ENCODE results near the gene RNF220.

RNF220 gene

DNA sequence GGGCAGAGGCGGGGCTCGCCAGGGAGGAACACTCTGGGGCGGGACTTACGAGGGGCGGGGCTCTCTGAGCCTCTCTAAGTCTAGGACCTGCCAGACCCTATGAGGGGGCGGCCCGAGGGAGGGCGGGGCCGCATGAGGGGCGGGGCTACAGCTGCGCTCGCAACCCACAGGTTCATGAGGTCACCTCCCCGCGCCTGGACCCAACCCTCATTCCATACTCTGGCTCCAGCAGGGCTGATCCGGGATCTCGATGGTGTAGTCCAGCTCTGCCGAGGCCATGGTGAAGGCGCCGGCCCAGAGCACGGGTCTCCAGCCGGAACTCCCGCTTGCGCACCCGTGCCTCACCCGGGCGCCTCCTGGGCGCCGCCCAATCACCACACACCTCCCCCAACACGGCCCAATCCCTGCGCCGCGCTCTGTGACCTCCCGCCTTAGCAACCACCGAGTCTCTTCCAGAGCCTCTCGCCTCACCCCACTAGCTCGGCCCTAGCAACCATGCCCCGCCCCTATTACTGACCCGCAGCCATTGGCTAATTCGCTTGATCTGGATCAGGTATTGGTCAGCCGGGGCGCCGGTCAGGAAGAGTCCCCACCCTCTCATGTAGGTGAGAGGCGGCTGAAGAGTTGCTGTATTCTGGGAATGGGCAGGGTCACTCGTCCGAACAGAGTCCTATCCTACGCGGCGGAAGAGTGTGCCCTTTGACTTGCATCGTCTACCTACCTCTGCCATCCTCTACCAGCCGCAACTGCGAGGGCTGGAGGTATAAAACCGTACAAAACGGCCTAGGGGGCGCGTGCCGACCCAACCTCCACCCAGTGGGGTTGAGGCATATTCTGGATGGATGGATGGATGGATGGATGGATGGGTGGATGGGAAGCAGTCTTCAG, 269.3 kb downstream of the RNF220 start, which contains the start of the genes ARMH1 and TMEM53:
Gene ARMH1 (plus strand): TSS at position 602 of the 888 bp plus-strand sequence. CDS start 14,984 bp downstream, outside the sequence.
Gene TMEM53 (minus strand): TSS at position 369 of the 888 bp plus-strand sequence. CDS start 90 bp downstream, at position 279.
- H3K9me2 ChIP-seq (replicated peaks; ENCODE audit: control insufficient read depth, low read length): no peaks in the 10 kb centered on the region
- H3K36me3 ChIP-seq (ENCODE audit: control insufficient read depth, low read length): no peaks in the 10 kb centered on the region
- peaks cover 55% of the 10 kb centered on the region for H3K4me1 ChIP-seq (ENCODE audit: control insufficient read depth, low read length)
- peak within 1 kb of the TSS; percentile 53 for H3K27ac ChIP-seq (ENCODE audit: low read depth, low read length)
- no peaks in the 10 kb centered on the region for H3K9me3 ChIP-seq (ENCODE audit: control insufficient read depth, insufficient read depth, low read length)
- H3K79me2 ChIP-seq (ENCODE audit: control insufficient read depth, low read length): peaks cover 3% of the 10 kb centered on the region; the same call in 1 of the 2 replicates
- peak within 1 kb of the TSS; percentile 96 for H3K4me2 ChIP-seq (ENCODE audit: low read length)
- peaks cover 5% of the 10 kb centered on the region for H3F3A ChIP-seq (ENCODE audit: control insufficient read depth, insufficient read depth)
- H3K4me3 ChIP-seq (ENCODE audit: low read length): peak within 1 kb of the TSS; percentile 87
- TF ChIP-seq, protein P1, sequence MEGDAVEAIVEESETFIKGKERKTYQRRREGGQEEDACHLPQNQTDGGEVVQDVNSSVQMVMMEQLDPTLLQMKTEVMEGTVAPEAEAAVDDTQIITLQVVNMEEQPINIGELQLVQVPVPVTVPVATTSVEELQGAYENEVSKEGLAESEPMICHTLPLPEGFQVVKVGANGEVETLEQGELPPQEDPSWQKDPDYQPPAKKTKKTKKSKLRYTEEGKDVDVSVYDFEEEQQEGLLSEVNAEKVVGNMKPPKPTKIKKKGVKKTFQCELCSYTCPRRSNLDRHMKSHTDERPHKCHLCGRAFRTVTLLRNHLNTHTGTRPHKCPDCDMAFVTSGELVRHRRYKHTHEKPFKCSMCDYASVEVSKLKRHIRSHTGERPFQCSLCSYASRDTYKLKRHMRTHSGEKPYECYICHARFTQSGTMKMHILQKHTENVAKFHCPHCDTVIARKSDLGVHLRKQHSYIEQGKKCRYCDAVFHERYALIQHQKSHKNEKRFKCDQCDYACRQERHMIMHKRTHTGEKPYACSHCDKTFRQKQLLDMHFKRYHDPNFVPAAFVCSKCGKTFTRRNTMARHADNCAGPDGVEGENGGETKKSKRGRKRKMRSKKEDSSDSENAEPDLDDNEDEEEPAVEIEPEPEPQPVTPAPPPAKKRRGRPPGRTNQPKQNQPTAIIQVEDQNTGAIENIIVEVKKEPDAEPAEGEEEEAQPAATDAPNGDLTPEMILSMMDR (IDR thresholded peaks at IDR 0.05; ENCODE audit: low read depth, low read length, poor library complexity, severe bottlenecking): peak; percentile 43
- TF ChIP-seq EZH2phosphoT487 (IDR thresholded peaks at IDR 0.05; ENCODE audit: borderline replicate concordance, low read length): no peak
- H4K20me1 ChIP-seq (ENCODE audit: control insufficient read depth, insufficient read depth, low read depth, low read length): 0 out of 2 replicates have a peak, but pooled peaks cover 5% of the 10 kb centered on the region
- H3K27me3 ChIP-seq (ENCODE audit: control insufficient read depth, low read length): peaks cover 11% of the 10 kb centered on the region

DNA sequence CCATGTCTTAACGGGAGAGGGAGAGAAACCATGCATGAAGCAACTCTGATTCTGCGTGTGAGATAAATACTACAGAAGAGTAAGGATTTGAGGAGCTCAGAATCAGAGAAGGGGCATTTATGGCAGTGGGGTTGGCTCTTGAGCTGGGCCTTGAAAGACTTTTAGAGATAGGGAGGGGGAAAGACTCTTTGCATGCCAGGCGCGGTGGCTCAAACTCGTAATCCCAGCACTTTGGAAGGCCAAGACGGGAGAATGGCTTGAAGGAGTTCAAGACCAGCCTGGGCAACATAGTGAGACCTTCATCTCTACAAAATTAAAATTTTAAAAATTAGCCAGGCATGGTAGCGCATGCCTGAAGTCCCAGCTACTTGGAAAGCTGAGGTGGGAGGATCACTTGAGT, 270.1 kb downstream of the RNF220 start:
- H3K36me3 ChIP-seq (ENCODE audit: control insufficient read depth, low read length): no peaks in the 10 kb centered on the region
- H3K27me3 ChIP-seq (ENCODE audit: control insufficient read depth, low read length): peaks cover 11% of the 10 kb centered on the region
- 0 out of 2 replicates have a peak, but pooled peaks cover 5% of the 10 kb centered on the region for H4K20me1 ChIP-seq (ENCODE audit: control insufficient read depth, insufficient read depth, low read depth, low read length)
- TF ChIP-seq, protein P1 (IDR thresholded peaks at IDR 0.05; ENCODE audit: low read depth, low read length, poor library complexity, severe bottlenecking): no peak
- TF ChIP-seq EZH2phosphoT487 (IDR thresholded peaks at IDR 0.05; ENCODE audit: borderline replicate concordance, low read length): no peak
- H3K4me3 ChIP-seq (ENCODE audit: low read length): peak overlapping the region; percentile 87
- no peaks in the 10 kb centered on the region for H3K9me3 ChIP-seq (ENCODE audit: control insufficient read depth, insufficient read depth, low read length)
- peaks cover 3% of the 10 kb centered on the region; the same call in 1 of the 2 replicates for H3K79me2 ChIP-seq (ENCODE audit: control insufficient read depth, low read length)
- peak overlapping the region; percentile 96 for H3K4me2 ChIP-seq (ENCODE audit: low read length)
- H3K4me1 ChIP-seq (ENCODE audit: control insufficient read depth, low read length): peaks cover 55% of the 10 kb centered on the region
- 0 out of 2 replicates have a peak overlapping the region, but pooled peaks have one; percentile 0 for H3K27ac ChIP-seq (ENCODE audit: low read depth, low read length)
- H3F3A ChIP-seq (ENCODE audit: control insufficient read depth, insufficient read depth): peaks cover 5% of the 10 kb centered on the region
- H3K9me2 ChIP-seq (replicated peaks; ENCODE audit: control insufficient read depth, low read length): no peaks in the 10 kb centered on the region

GRCh38 chr1:44676484-44677200, 271.6 kb downstream of the RNF220 start:
- TF ChIP-seq, protein P1 (IDR thresholded peaks at IDR 0.05; ENCODE audit: low read depth, low read length, poor library complexity, severe bottlenecking): no peak
- TF ChIP-seq EZH2phosphoT487 (IDR thresholded peaks at IDR 0.05; ENCODE audit: borderline replicate concordance, low read length): no peak
- Histone ChIP-seq H3K9me3 (ENCODE audit: control insufficient read depth, insufficient read depth, low read length) (no peaks in the 10 kb centered on the region), H3K4me1 (ENCODE audit: control insufficient read depth, low read length) (peaks cover 54% of the 10 kb centered on the region), H3K9me2 (replicated peaks; ENCODE audit: control insufficient read depth, low read length) (no peaks in the 10 kb centered on the region), H4K20me1 (ENCODE audit: control insufficient read depth, insufficient read depth, low read depth, low read length) (0 out of 2 replicates have a peak, but pooled peaks cover 5% of the 10 kb centered on the region), H3K27ac (ENCODE audit: low read depth, low read length) (peak overlapping the region; percentile 57), H3K4me2 (ENCODE audit: low read length) (peak overlapping the region; percentile 78), H3K79me2 (ENCODE audit: control insufficient read depth, low read length) (peaks cover 3% of the 10 kb centered on the region; the same call in 1 of the 2 replicates), H3K27me3 (ENCODE audit: control insufficient read depth, low read length) (peaks cover 11% of the 10 kb centered on the region), H3F3A (ENCODE audit: control insufficient read depth, insufficient read depth) (peaks cover 5% of the 10 kb centered on the region), H3K36me3 (ENCODE audit: control insufficient read depth, low read length) (no peaks in the 10 kb centered on the region), H3K4me3 (ENCODE audit: low read length) (peak overlapping the region; percentile 58)
